ENCODE results near the gene ATP11A.
"Not testable (repeated sequence)": the region's sequence is repeated elsewhere in the genome, so short reads cannot be mapped to it uniquely, and the experiment has no call there.

ATP11A gene

DNA sequence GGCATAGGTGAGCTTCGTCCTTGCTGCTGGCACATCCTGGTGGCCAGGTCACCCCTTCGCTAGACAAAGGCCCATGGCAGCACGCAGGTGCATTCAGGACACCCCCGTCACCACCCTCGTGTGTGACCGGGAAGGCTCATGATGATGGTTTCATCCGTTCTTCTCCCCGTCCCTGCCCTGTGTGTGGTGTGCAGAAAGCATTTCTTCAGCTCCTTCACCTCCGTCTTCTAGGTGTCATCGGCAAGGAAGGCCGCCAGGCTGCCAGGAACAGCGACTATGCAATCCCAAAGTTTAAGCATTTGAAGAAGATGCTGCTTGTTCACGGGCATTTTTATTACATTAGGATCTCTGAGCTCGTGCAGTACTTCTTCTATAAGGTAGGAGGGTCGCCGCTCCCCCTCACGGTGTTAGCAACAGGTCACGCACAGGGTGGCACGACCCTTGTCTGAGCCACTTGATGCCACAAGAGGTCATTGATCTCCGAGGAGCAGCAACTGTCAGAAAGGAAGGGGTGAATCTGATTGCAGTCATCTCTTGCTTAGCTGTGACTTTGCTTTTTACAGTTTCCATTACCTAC is 168.2 kb downstream of the ATP11A start:
- DNase-seq (ENCODE audit: low read depth in 2 of 2): no peak

GRCh38 chr13:112859128-112859816 is 169.4 kb downstream of the ATP11A start:
- no peak for DNase-seq (ENCODE audit: low read depth in 2 of 2)

DNA sequence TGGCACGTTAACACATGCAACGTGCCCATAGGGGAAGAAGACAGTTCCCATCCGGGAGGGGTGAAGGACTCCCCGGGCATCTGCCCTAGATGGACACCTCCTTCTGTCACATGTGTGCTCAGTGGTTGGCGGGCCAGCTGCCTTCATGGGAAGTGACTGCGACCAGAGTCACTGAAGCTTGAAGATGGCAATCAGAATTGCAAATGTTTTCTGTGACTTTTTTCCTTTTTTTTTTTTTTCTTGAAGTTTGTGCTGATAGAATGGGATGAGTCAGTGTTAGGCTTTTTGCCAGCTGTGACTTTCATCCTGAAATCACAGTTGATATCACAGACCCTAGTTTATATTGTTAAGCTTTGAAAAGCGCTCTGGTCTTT is 170.0 kb downstream of the ATP11A start:
- DNase-seq (ENCODE audit: low read depth in 2 of 2): no peak

DNA sequence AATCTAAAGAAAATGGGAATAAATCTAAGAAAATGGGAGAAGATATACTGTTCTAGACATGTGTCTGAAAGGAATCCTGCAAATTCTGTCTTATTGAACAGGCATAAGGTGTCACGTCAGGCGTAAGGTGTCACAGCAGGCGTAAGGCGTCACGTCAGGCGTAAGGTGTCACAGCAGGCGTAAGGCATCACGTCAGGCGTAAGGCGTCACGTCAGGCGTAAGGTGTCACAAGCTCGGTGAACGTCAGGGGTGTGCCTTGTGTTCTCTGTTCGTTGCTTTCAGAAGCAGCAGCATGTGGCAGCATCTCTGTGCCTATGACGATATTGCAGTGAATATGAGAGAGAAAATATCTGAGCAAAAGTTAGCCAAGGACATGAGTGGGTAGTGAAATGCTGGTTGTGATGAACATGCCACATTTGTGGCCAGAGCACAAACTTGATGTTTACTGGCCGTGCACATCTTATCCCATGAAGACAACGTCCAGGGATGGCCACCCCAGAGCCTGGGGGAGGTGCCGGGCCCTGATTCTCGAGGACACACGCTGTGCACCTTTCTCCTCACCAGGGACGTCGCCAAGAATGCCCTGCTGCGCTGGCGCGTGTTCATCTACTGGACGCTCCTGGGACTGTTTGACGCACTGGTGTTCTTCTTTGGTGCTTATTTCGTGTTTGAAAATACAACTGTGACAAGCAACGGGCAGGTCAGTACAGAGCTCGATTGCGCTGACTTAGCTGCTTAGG is 172.2 kb downstream of the ATP11A start:
- no peak for DNase-seq (ENCODE audit: low read depth in 2 of 2)

DNA sequence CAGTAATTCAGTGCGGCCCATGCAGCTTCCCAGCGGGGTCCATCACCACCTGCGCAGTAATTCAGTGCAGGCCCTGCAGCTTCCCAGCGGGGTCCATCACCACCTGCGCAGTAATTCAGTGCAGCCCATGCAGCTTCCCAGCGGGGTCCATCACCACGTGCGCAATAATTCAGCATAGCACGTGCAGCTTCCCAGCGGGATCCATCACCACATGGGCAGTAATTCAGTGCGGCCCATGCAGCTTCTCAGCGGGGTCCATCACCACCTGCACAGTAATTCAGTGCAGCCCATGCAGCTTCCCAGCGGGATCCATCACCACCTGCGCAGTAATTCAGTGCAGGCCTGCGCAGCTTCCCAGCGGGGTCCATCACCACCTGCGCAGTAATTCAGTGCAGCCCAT is 173.5 kb downstream of the ATP11A start:
- not testable (repeated sequence) for DNase-seq (ENCODE audit: low read depth in 2 of 2)

- not testable (repeated sequence) for DNase-seq (ENCODE audit: low read depth in 2 of 2)
These were observed 175.6 kb downstream of the ATP11A start for GRCh38 chr13:112865478-112865877.

- DNase-seq (ENCODE audit: low read depth in 2 of 2): no peak
These were observed 177.5 kb downstream of the ATP11A start for GRCh38 chr13:112867301-112867711.

GRCh38 chr13:112868308-112868707 is 178.5 kb downstream of the ATP11A start:
- no peak for DNase-seq (ENCODE audit: low read depth in 2 of 2)

GRCh38 chr13:112869202-112870050 is 179.6 kb downstream of the ATP11A start:
- DNase-seq (ENCODE audit: low read depth in 2 of 2): no peak

GRCh38 chr13:112870051-112870331 is 180.2 kb downstream of the ATP11A start:
- DNase-seq (ENCODE audit: low read depth in 2 of 2): no peak

GRCh38 chr13:112870737-112871287 is 181.0 kb downstream of the ATP11A start:
- no peak for DNase-seq (ENCODE audit: low read depth in 2 of 2)

DNA sequence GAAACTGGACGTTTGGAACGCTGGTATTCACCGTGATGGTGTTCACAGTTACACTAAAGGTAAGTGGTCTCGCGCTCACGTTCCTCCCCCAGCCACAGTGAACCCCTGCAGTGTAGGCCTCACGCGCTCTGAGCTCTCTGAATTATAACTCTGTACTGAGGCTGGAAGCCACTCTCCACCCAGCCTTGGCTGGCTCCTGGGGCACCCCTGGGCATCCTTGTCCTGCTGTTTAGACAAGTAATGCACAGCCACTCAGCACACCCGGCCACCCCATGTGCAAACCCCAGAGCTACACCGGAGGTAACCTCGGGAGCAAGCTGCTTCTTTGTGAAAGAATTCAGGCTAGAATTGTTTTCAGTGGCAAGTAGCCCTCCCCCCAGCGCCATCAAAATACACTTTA is 181.9 kb downstream of the ATP11A start:
- no peak for DNase-seq (ENCODE audit: low read depth in 2 of 2)

- DNase-seq (ENCODE audit: low read depth in 2 of 2): not testable (repeated sequence)
These were observed 183.1 kb downstream of the ATP11A start for GRCh38 chr13:112872657-112873631.

- peak; percentile 59 to 71 for DNase-seq (ENCODE audit: low read depth in 2 of 2)
These were observed 184.3 kb downstream of the ATP11A start for GRCh38 chr13:112873851-112874750.

- no peak for DNase-seq (ENCODE audit: low read depth in 2 of 2)
These were observed 185.0 kb downstream of the ATP11A start for GRCh38 chr13:112874751-112875300.

DNA sequence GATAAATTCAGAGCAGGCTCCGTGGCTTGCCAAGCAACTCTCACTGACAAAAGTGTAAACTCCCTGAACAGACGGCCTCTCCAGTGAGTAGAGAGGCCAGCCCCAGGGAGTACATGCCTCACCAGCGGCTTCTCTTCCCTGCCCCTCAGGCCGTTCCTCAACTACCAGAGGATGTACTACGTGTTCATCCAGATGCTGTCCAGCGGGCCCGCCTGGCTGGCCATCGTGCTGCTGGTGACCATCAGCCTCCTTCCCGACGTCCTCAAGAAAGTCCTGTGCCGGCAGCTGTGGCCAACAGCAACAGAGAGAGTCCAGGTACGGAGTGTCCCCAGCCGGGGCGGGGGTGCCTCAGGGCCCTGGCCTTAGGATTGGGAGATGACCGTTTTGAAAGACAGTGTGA is 185.8 kb downstream of the ATP11A start:
- DNase-seq (ENCODE audit: low read depth in 2 of 2): no peak

GRCh38 chr13:112876305-112877000 is 186.6 kb downstream of the ATP11A start:
- no peak for DNase-seq (ENCODE audit: low read depth in 2 of 2)

- no peak for DNase-seq (ENCODE audit: low read depth in 2 of 2)
These were observed 187.2 kb downstream of the ATP11A start for GRCh38 chr13:112877066-112877465.

DNA sequence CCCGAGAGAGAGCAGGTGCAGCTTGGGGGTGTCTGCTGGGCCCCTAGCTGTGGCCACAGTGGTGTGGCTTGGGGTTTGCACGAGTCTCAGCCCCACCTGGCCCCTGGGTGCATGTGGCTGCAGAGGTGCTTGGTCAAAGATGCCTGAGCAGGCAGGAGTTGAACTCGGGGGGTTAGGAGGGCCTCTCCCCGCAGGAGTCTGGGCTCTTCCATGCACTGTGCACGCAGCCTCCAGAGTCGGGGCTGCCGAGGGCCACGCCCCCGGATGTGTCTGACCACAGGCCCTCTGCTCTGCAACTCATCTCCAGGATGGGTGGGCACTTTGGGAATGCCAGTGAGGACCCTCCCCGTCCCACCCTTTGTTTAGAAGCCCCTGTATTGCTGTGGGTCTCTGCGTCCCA is 187.7 kb downstream of the ATP11A start:
- no peak for DNase-seq (ENCODE audit: low read depth in 2 of 2)

All from stimulated activated CD4-positive, alpha-beta T cell treated with anti-CD3 and anti-CD28 coated beads, Interleukin-4, amount 100 ng/mL, for 48 hours (primary cell).